OCI-LY3 (cell line): Measurements from ENCODE around the gene ACYP1.

ENCODE experiments used
- CTCF ChIP-seq: fragments of 200-600, 300-600 bp; sonication (generic); IDR thresholded peaks from 2 replicates; pipeline ENCODE4 v1.5.1; 2014; ENCODE audit warnings: antibody characterized with exemption, low read length, low read depth
- EZH2phosphoT487 ChIP-seq: fragments of 200-600 bp; shearing (Covaris generic); IDR thresholded peaks from 2 replicates; pipeline ENCODE4 v1.6.1; 2018; ENCODE audit warnings: antibody characterized with exemption, mixed run types, low read depth

DNA sequence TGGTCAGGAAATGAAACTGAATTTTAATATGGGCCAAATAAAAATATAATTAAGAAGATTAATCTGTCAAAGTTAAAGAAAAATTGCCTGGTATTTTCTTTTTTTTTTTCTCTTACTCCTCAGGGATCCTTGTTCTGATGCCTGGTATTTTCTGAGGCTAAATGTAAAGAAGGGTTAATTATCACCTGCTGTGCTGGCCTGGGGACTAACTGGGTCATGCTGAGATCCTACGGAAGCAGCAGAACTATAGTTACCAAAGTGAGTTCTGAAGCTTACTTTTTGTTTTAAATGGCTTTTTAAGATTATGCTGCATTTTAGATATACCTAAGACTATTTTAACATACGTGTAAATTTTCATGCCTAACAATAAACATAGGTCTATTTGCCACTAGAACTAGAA, 28.9 kb upstream of the ACYP1 start:
- no peak for TF ChIP-seq CTCF
- TF ChIP-seq EZH2phosphoT487 = no peak
